ENCODE results near the gene SUGP1. TPM values are rescaled to one million over a fixed set of nuclear protein-coding genes. Genes with fewer than 3 reads are reported as not detected.
A peak's percentile ranks its signal among the peaks of the same experiment; 100 is the strongest.

SUGP1 gene
- total RNA-seq, 1 donor, result 27.1 TPM

DNA sequence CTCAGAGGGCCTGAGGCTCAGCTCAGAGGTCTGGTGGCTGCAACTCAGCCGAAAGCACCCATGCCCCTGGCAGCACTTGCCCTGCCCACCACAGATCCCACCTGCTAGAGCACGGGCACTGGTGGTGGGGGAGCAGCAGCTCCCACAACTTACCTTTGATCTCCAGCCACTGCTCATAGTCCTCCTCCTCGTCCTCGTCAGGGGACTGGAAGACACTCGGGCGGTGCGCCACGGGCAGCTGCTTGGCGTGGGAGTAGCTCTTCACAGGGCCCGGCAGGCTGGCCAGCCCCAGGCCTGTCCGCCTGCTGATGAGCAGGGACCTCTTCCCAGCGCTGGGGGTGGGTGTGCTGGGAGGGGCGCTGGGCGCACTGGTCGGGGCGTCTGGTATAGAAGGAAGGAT is 14.6 kb downstream of the SUGP1 start:
- TF ChIP-seq, protein P1, sequence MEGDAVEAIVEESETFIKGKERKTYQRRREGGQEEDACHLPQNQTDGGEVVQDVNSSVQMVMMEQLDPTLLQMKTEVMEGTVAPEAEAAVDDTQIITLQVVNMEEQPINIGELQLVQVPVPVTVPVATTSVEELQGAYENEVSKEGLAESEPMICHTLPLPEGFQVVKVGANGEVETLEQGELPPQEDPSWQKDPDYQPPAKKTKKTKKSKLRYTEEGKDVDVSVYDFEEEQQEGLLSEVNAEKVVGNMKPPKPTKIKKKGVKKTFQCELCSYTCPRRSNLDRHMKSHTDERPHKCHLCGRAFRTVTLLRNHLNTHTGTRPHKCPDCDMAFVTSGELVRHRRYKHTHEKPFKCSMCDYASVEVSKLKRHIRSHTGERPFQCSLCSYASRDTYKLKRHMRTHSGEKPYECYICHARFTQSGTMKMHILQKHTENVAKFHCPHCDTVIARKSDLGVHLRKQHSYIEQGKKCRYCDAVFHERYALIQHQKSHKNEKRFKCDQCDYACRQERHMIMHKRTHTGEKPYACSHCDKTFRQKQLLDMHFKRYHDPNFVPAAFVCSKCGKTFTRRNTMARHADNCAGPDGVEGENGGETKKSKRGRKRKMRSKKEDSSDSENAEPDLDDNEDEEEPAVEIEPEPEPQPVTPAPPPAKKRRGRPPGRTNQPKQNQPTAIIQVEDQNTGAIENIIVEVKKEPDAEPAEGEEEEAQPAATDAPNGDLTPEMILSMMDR (IDR thresholded peaks at IDR 0.05; ENCODE audit: extremely low read depth, low read depth, low read length), result no peak
- no peak overlapping the region for H2AFZ ChIP-seq (ENCODE audit: low read length)
- peak; percentile 62 for DNase-seq (ENCODE audit: insufficient read length, low spot score, missing footprints)
- no peak overlapping the region for H3K4me2 ChIP-seq (ENCODE audit: insufficient read depth, low read length)
- H3K27me3 ChIP-seq (ENCODE audit: insufficient read depth, low read length), result no peaks in the 10 kb centered on the region
- H3K4me3 ChIP-seq (ENCODE audit: insufficient read depth, low read length), result no peak overlapping the region
- no peak overlapping the region for H3K27ac ChIP-seq (ENCODE audit: low read depth, low read length)
- H3K36me3 ChIP-seq (ENCODE audit: insufficient read depth, low read length), result peaks cover 47% of the 10 kb centered on the region
- peaks cover 9% of the 10 kb centered on the region for H4K20me1 ChIP-seq (ENCODE audit: insufficient read depth, low read length)
- no peaks in the 10 kb centered on the region for H3K79me2 ChIP-seq (ENCODE audit: insufficient read depth, low read length)
- H3K4me1 ChIP-seq (ENCODE audit: insufficient read depth, low read length), result no peaks in the 10 kb centered on the region
- no peaks in the 10 kb centered on the region for H3K9me3 ChIP-seq (ENCODE audit: low read depth, low read length)

GRCh38 chr19:19305066-19305465 is 15.2 kb downstream of the SUGP1 start:
- H3K79me2 ChIP-seq (ENCODE audit: insufficient read depth, low read length), result no peaks in the 10 kb centered on the region
- H3K4me1 ChIP-seq (ENCODE audit: insufficient read depth, low read length), result no peaks in the 10 kb centered on the region

GRCh38 chr19:19304186-19304965 is 15.9 kb downstream of the SUGP1 start:
- Histone ChIP-seq H3K79me2 (ENCODE audit: insufficient read depth, low read length) (no peaks in the 10 kb centered on the region), H3K27me3 (ENCODE audit: insufficient read depth, low read length) (no peaks in the 10 kb centered on the region), H3K4me3 (ENCODE audit: insufficient read depth, low read length) (no peak overlapping the region), H4K20me1 (ENCODE audit: insufficient read depth, low read length) (peaks cover 6% of the 10 kb centered on the region), H2AFZ (ENCODE audit: low read length) (no peak overlapping the region), H3K9me3 (ENCODE audit: low read depth, low read length) (no peaks in the 10 kb centered on the region), H3K4me1 (ENCODE audit: insufficient read depth, low read length) (no peaks in the 10 kb centered on the region), H3K4me2 (ENCODE audit: insufficient read depth, low read length) (no peak overlapping the region), H3K36me3 (ENCODE audit: insufficient read depth, low read length) (peaks cover 54% of the 10 kb centered on the region), H3K27ac (ENCODE audit: low read depth, low read length) (no peak overlapping the region)
- TF ChIP-seq, protein P1 (IDR thresholded peaks at IDR 0.05; ENCODE audit: extremely low read depth, low read depth, low read length), result no peak
- peak; percentile 71 for DNase-seq (ENCODE audit: insufficient read length, low spot score, missing footprints)

More at GRCh38 chr19:19305066-19305465, 15.2 kb downstream of the SUGP1 start:
- H4K20me1 ChIP-seq (ENCODE audit: insufficient read depth, low read length), result peaks cover 8% of the 10 kb centered on the region
- no peak overlapping the region for H3K4me2 ChIP-seq (ENCODE audit: insufficient read depth, low read length)
- H3K27ac ChIP-seq (ENCODE audit: low read depth, low read length), result no peak overlapping the region
- H3K27me3 ChIP-seq (ENCODE audit: insufficient read depth, low read length), result no peaks in the 10 kb centered on the region
- DNase-seq (ENCODE audit: insufficient read length, low spot score, missing footprints), result no peak
- TF ChIP-seq, protein P1 (IDR thresholded peaks at IDR 0.05; ENCODE audit: extremely low read depth, low read depth, low read length), result no peak
- H3K4me3 ChIP-seq (ENCODE audit: insufficient read depth, low read length), result no peak overlapping the region
- H3K36me3 ChIP-seq (ENCODE audit: insufficient read depth, low read length), result peaks cover 54% of the 10 kb centered on the region
- no peaks in the 10 kb centered on the region for H3K9me3 ChIP-seq (ENCODE audit: low read depth, low read length)
- H2AFZ ChIP-seq (ENCODE audit: low read length), result no peak overlapping the region

DNA sequence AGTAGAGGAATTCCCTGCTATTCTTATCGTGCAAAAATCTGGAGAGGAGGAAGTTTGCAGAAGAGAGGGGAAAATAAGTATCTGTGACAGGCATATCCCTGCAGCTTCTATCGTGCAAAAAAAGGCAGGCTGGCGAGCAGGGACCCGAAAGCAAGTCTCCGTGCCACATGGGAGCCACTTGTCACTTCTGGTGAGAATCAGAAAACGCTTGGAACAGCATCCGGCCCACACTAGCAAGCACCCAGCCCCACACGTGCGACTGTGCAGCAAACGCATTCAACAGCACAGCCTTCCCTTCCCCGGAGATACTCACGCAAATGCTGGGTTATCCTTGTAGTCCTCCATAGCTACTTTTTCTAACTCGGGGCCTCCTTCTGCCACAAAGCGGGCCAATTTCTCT is 16.9 kb downstream of the SUGP1 start:
- Histone ChIP-seq H3K4me1 (ENCODE audit: insufficient read depth, low read length) (no peaks in the 10 kb centered on the region), H4K20me1 (ENCODE audit: insufficient read depth, low read length) (peaks cover 6% of the 10 kb centered on the region), H3K4me3 (ENCODE audit: insufficient read depth, low read length) (no peak overlapping the region), H3K9me3 (ENCODE audit: low read depth, low read length) (no peaks in the 10 kb centered on the region), H3K4me2 (ENCODE audit: insufficient read depth, low read length) (no peak overlapping the region), H3K36me3 (ENCODE audit: insufficient read depth, low read length) (peaks cover 47% of the 10 kb centered on the region), H3K79me2 (ENCODE audit: insufficient read depth, low read length) (no peaks in the 10 kb centered on the region), H3K27me3 (ENCODE audit: insufficient read depth, low read length) (no peaks in the 10 kb centered on the region), H2AFZ (ENCODE audit: low read length) (no peak overlapping the region), H3K27ac (ENCODE audit: low read depth, low read length) (no peak overlapping the region)
- TF ChIP-seq, protein P1 (IDR thresholded peaks at IDR 0.05; ENCODE audit: extremely low read depth, low read depth, low read length), result no peak
- peak; percentile 58 for DNase-seq (ENCODE audit: insufficient read length, low spot score, missing footprints)

All from osteoblast (primary cell).